ENCODE results near the gene FOXP2. TPM values are rescaled to one million over a fixed set of nuclear protein-coding genes. Genes with fewer than 3 reads are reported as not detected.

The FOXP2 gene
- total and polyA plus RNA-seq, 10 of the 15 experiments (the other 5 are each of a cell fraction or from before 2014, with no cell fraction given) = 0.99 to 2.5 (median 1.8) TPM

DNA sequence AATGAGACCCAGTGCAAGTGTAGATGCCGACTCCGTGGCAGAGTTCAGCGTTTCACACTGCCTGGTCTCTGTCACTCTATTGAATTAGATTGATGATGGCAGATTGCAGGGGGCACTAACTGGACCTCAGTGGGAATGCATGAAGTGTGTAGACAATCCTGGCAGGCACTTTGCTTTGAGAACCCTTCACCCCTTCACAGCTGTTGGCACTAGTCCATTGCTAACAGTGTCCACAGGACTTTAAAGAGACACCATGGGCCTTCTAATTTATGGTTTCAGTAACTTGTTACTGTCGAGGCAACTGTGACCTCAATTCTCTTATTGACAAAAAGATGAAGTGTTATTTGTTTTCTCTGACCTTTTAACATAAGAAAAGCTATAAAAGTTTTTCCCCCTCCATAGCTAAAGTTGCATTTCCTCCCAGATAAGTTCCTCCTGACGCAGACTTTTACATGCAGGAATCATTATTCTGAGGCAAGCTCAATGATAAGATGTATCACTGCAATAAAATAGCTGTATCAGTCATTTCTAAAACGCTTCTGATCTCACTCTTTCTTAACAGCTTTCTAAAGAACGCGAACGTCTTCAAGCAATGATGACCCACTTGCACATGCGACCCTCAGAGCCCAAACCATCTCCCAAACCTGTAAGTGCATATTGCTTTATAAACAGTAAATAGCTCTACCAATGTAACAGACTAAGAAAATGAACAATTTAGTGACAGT, 238.9 kb downstream of the FOXP2 start:
- in situ Hi-C loops (cut with MboI) (loop anchor here (25.0 kb wide), 1 partner anchor 616 kb away; no protein-coding TSS in a partner anchor), intact Hi-C loops (cut with micrococcal nuclease; ENCODE audit: unreplicated experiment) (no loop called here)
- ChIA-PET RAD21 (ENCODE audit: unreplicated experiment) (interaction anchor here (1.2 to 2.1 kb wide), 2 partner anchors 7 to 9 kb away, joined by 3 to 8 read pairs; no protein-coding TSS in a partner anchor), SMC1A (ENCODE audit: uncharacterized antibody, unreplicated experiment) (interaction anchor here (0.5 to 3.8 kb wide), 10 partner anchors 8 to 247 kb away, joined by 3 to 26 read pairs (median 4); no protein-coding TSS in a partner anchor), CTCF (interaction anchor here (0.7 to 2.0 kb wide), 5 partner anchors 9 to 572 kb away, joined by 3 to 7 read pairs (median 3); no protein-coding TSS in a partner anchor), POLR2A (no interaction called here)
- no peak overlapping the region for H3K9ac ChIP-seq (ENCODE audit: control insufficient read depth, insufficient read depth, low read length)
- FAIRE-seq (peak; percentile 49), DNase-seq (ENCODE audit: low read depth, low spot score) (no peak), ATAC-seq (no peak)
- H3K36me3 ChIP-seq (ENCODE audit: control insufficient read depth in 2 of 2, insufficient read depth in 2 of 2, low read length in 1 of 2) = no peaks in the 10 kb centered on the region
- peak overlapping the region; percentile 30; the same call in 1 of the 2 replicates for H2AFZ ChIP-seq (ENCODE audit: control insufficient read depth, low read depth, low read length)
- WGBS (ENCODE audit: insufficient coverage, insufficient replicate concordance, low lambda C conversion rate, missing lambda C conversion rate) = 65% methylated on average over 10 of the region's 10 CpGs
- no peaks in the 10 kb centered on the region for H3K4me1 ChIP-seq (ENCODE audit: control insufficient read depth, insufficient read depth, low read length)
- H3K4me2 ChIP-seq (ENCODE audit: control insufficient read depth, insufficient read depth) = no peak overlapping the region
- H3K27ac ChIP-seq (ENCODE audit: control insufficient read depth, insufficient read depth) = no peak overlapping the region
- no peaks in the 10 kb centered on the region for H3K9me3 ChIP-seq (replicated peaks; ENCODE audit: control insufficient read depth, insufficient read depth, low read length)
- no peaks in the 10 kb centered on the region for H4K20me1 ChIP-seq (ENCODE audit: control insufficient read depth, insufficient read depth)
- BruUV-seq (replicated peaks) = no TSS peak
- H3K79me2 ChIP-seq (ENCODE audit: control insufficient read depth, insufficient read depth, low read length) = no peaks in the 10 kb centered on the region
- TF ChIP-seq RB1 (IDR thresholded peaks at IDR 0.05; ENCODE audit: borderline replicate concordance) (no peak), PBX3 (IDR thresholded peaks at IDR 0.05; ENCODE audit: insufficient replicate concordance, low read depth, low read length) (no peak), RAD51 (IDR thresholded peaks at IDR 0.05) (no peak), SREBF2 (IDR thresholded peaks at IDR 0.05; ENCODE audit: low read length) (no peak), ZNF687 (IDR thresholded peaks at IDR 0.05) (no peak)
- no peak overlapping the region for H3K4me3 ChIP-seq
- H3K27me3 ChIP-seq (replicated peaks in 1 of 2; ENCODE audit: control insufficient read depth in 2 of 2, insufficient read depth in 2 of 2, low read length in 1 of 2) = no peaks in the 10 kb centered on the region; a peak in 1 of 4 replicates

Measured in GM12878 (cell line).